ENCODE measurements around the gene MOB3A. TPM values are rescaled to one million over a fixed set of nuclear protein-coding genes. Genes with fewer than 3 reads are reported as not detected.
"Not testable (repeated sequence)": the region's sequence is repeated elsewhere in the genome, so short reads cannot be mapped to it uniquely, and the experiment has no call there.

MOB3A gene
- 16.0 and 46.7 TPM in 2 replicates for total RNA-seq

GRCh38 chr19:2096034-2096479 lies at the start of gene MOB3A:
Gene MOB3A (minus strand): TSS chr19:2096326. CDS start chr19:2078560, 17,766 bp downstream.
- DNase-seq (ENCODE audit: low read depth) = no peak

- no peak for DNase-seq (ENCODE audit: low read depth)
Observed at GRCh38 chr19:2145831-2146241, 49.7 kb upstream of the MOB3A start.

- no peak for DNase-seq (ENCODE audit: low read depth)
Observed at GRCh38 chr19:2144190-2144589, 48.1 kb upstream of the MOB3A start.

- no peak for DNase-seq (ENCODE audit: low read depth)
Observed at GRCh38 chr19:2142173-2142829, 46.2 kb upstream of the MOB3A start.

- DNase-seq (ENCODE audit: low read depth) = no peak
Observed at GRCh38 chr19:2140138-2140569, 44.0 kb upstream of the MOB3A start.

- DNase-seq (ENCODE audit: low read depth) = no peak
Observed at GRCh38 chr19:2139385-2140137, 43.4 kb upstream of the MOB3A start.

GRCh38 chr19:2138061-2138728 lies 42.1 kb upstream of the MOB3A start:
- DNase-seq (ENCODE audit: low read depth) = no peak

GRCh38 chr19:2136796-2137195 lies 40.7 kb upstream of the MOB3A start:
- no peak for DNase-seq (ENCODE audit: low read depth)

GRCh38 chr19:2135474-2136402 lies 39.6 kb upstream of the MOB3A start:
- DNase-seq (ENCODE audit: low read depth) = no peak

- no peak for DNase-seq (ENCODE audit: low read depth)
Observed at GRCh38 chr19:2132731-2133490, 36.8 kb upstream of the MOB3A start.

- DNase-seq (ENCODE audit: low read depth) = no peak
Observed at GRCh38 chr19:2132191-2132590, 36.1 kb upstream of the MOB3A start.

GRCh38 chr19:2131012-2131975 lies 35.2 kb upstream of the MOB3A start:
- DNase-seq (ENCODE audit: low read depth) = not testable (repeated sequence)

- DNase-seq (ENCODE audit: low read depth) = no peak
Observed at GRCh38 chr19:2129892-2130770, 34.0 kb upstream of the MOB3A start.

GRCh38 chr19:2129486-2129885 lies 33.4 kb upstream of the MOB3A start:
- no peak for DNase-seq (ENCODE audit: low read depth)

GRCh38 chr19:2129022-2129421 lies 32.9 kb upstream of the MOB3A start:
- DNase-seq (ENCODE audit: low read depth) = no peak

- DNase-seq (ENCODE audit: low read depth) = not testable (repeated sequence)
Observed at GRCh38 chr19:2128252-2128651, 32.1 kb upstream of the MOB3A start.

GRCh38 chr19:2127758-2128157 lies 31.6 kb upstream of the MOB3A start:
- no peak for DNase-seq (ENCODE audit: low read depth)

- DNase-seq (ENCODE audit: low read depth) = no peak
Observed at GRCh38 chr19:2126879-2127518, 30.9 kb upstream of the MOB3A start.

Data from renal cortical epithelial cell (primary cell).